ENCODE measurements around the gene EPHA7.

DNA sequence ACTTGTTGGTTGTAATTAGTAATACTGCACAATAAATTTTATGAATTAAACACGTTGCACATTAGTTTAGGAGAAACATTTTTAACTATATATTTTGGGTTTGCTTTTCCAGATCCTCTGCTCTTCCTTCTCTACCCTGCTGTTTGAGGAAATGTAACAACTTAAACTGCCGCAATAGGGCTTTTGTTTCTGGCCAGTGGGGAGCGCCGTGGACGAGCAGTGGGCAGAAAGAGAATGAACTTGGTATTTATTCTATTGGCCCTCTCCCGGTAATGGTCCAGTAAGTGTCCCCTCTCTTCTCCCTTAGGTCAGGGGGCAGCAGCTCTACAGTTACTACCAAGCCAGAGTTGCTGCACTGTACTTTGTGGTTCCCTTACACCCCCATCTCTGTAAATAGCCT, 35.2 kb upstream of the EPHA7 start:
- TF ChIP-seq, protein P1, sequence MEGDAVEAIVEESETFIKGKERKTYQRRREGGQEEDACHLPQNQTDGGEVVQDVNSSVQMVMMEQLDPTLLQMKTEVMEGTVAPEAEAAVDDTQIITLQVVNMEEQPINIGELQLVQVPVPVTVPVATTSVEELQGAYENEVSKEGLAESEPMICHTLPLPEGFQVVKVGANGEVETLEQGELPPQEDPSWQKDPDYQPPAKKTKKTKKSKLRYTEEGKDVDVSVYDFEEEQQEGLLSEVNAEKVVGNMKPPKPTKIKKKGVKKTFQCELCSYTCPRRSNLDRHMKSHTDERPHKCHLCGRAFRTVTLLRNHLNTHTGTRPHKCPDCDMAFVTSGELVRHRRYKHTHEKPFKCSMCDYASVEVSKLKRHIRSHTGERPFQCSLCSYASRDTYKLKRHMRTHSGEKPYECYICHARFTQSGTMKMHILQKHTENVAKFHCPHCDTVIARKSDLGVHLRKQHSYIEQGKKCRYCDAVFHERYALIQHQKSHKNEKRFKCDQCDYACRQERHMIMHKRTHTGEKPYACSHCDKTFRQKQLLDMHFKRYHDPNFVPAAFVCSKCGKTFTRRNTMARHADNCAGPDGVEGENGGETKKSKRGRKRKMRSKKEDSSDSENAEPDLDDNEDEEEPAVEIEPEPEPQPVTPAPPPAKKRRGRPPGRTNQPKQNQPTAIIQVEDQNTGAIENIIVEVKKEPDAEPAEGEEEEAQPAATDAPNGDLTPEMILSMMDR (IDR thresholded peaks at IDR 0.05): no peak
- no peak for TF ChIP-seq ZFX (IDR thresholded peaks at IDR 0.05; ENCODE audit: borderline replicate concordance)
